Activated naive CD8-positive, alpha-beta T cell treated with anti-CD3 and anti-CD28 coated beads, Interleukin-2, amount 10 ng/mL, durations not matched to agents 7 days and 5 days (primary cell): ENCODE data around the gene SHROOM1. TPM values are rescaled to one million over a fixed set of nuclear protein-coding genes. Genes with fewer than 3 reads are reported as not detected.
"Not testable (repeated sequence)": the region's sequence is repeated elsewhere in the genome, so short reads cannot be mapped to it uniquely, and the experiment has no call there.

Experiments
- ATAC-seq: fragments of 150-1000 bp; cut with Tn5 transposase; one replicate; pipeline ENCODE4 v1.10.0; 2021; ENCODE audit warnings: low read depth, moderate library complexity
- POLR2A ChIA-PET: fragments of 350-600 bp; sonication (Branson Sonifier 250); formaldehyde crosslinking; loops from one replicate; lab custom pipeline; 2021; ENCODE audit warnings: antibody characterized with exemption; lab: Charles Lee
- DNase-seq: peaks from one replicate; pipeline ENCODE4 v3.0.0; 2021
- H3K27ac Mint-ChIP-seq: one replicate; pipeline ENCODE4 v1.8.0; 2022; ENCODE audit warnings: mild to moderate bottlenecking, mixed read lengths
- H3K27me3 Mint-ChIP-seq: one replicate; pipeline ENCODE4 v1.8.0; 2022; ENCODE audit warnings: mild to moderate bottlenecking, moderate library complexity, mixed read lengths
- H3K36me3 Mint-ChIP-seq: one replicate; pipeline ENCODE4 v1.8.0; 2021; ENCODE audit warnings: mild to moderate bottlenecking, mixed read lengths
- H3K4me1 Mint-ChIP-seq: one replicate; pipeline ENCODE4 v1.8.0; 2021; ENCODE audit warnings: mixed read lengths
- H3K4me3 Mint-ChIP-seq: one replicate; pipeline ENCODE4 v1.8.0; 2022; ENCODE audit warnings: mild to moderate bottlenecking, moderate library complexity, mixed read lengths
- H3K9me3 Mint-ChIP-seq: one replicate; pipeline ENCODE4 v1.8.0; 2021; ENCODE audit warnings: mixed read lengths
- total RNA-seq, 2 experiments: library from RNA; stranded (reverse); gene quantifications; one replicate each; pipeline ENCODE4 v1.2.3, GENCODE V29; 2021

The SHROOM1 gene
- total RNA-seq, 2 experiments from 2014 or later = 4.0 to 6.3 TPM

- peaks cover 21% of the 10 kb centered on the region for H3K4me1 Mint-ChIP-seq
- H3K27me3 Mint-ChIP-seq = peaks cover 5% of the 10 kb centered on the region
- ATAC-seq (peak; percentile 98), DNase-seq (peak; percentile 87)
- H3K36me3 Mint-ChIP-seq = peaks cover 12% of the 10 kb centered on the region
- POLR2A ChIA-PET = interaction anchor here (0.9 to 1.7 kb wide), 10 partner anchors 11 to 409 kb away, joined by 3 to 7 read pairs (median 4); partner anchors contain the start of genes HSPA4 and RAD50
- H3K4me3 Mint-ChIP-seq = peak within 1 kb of the TSS; percentile 100
- H3K9me3 Mint-ChIP-seq = no peaks in the 10 kb centered on the region
- peak within 1 kb of the TSS; percentile 100 for H3K27ac Mint-ChIP-seq
Measured at GRCh38 chr5:132866342-132867045, 36.0 kb upstream of the SHROOM1 start, which contains the start of the genes GDF9 and UQCRQ. Gene GDF9, minus strand, starts transcription at chr5:132866469. Its CDS starts 1,936 bp downstream, at chr5:132864533. Gene UQCRQ, plus strand, starts transcription at chr5:132866642. Its CDS starts 240 bp downstream, at chr5:132866882.

GRCh38 chr5:132865668-132866341 lies 35.4 kb upstream of the SHROOM1 start:
- peaks cover 12% of the 10 kb centered on the region for H3K36me3 Mint-ChIP-seq
- no peak for DNase-seq
- H3K4me3 Mint-ChIP-seq = peak overlapping the region; percentile 100
- peaks cover 21% of the 10 kb centered on the region for H3K4me1 Mint-ChIP-seq
- peak; percentile 40 for ATAC-seq
- H3K27me3 Mint-ChIP-seq = peaks cover 6% of the 10 kb centered on the region
- H3K27ac Mint-ChIP-seq = peak overlapping the region; percentile 100
- H3K9me3 Mint-ChIP-seq = no peaks in the 10 kb centered on the region
- POLR2A ChIA-PET = interaction anchor here (0.7 to 1.7 kb wide), 11 partner anchors 11 to 408 kb away, joined by 3 to 7 read pairs (median 4); partner anchors contain the start of genes HSPA4 and RAD50

- Mint-ChIP-seq H3K4me1 (peaks cover 5% of the 10 kb centered on the region), H3K36me3 (no peaks in the 10 kb centered on the region), H3K4me3 (no peak overlapping the region), H3K9me3 (no peaks in the 10 kb centered on the region), H3K27ac (no peak overlapping the region), H3K27me3 (peaks cover 10% of the 10 kb centered on the region)
- POLR2A ChIA-PET = no interaction called here
- ATAC-seq (no peak), DNase-seq (no peak)
Measured at GRCh38 chr5:132860742-132861141, 30.3 kb upstream of the SHROOM1 start.

- Mint-ChIP-seq H3K4me3 (no peak overlapping the region), H3K4me1 (no peaks in the 10 kb centered on the region), H3K27ac (no peak overlapping the region), H3K9me3 (no peaks in the 10 kb centered on the region), H3K36me3 (no peaks in the 10 kb centered on the region), H3K27me3 (peaks cover 16% of the 10 kb centered on the region)
- DNase-seq (no peak), ATAC-seq (no peak)
- POLR2A ChIA-PET = no interaction called here
Measured at GRCh38 chr5:132859889-132860437, 29.5 kb upstream of the SHROOM1 start.

GRCh38 chr5:132856011-132856410 lies 25.6 kb upstream of the SHROOM1 start:
- H3K4me1 Mint-ChIP-seq = peaks cover 5% of the 10 kb centered on the region
- no peak for DNase-seq

GRCh38 chr5:132854992-132855391 lies 24.5 kb upstream of the SHROOM1 start:
- peaks cover 14% of the 10 kb centered on the region for H3K27me3 Mint-ChIP-seq
- H3K4me1 Mint-ChIP-seq, H3K27ac Mint-ChIP-seq, H3K4me3 Mint-ChIP-seq, ATAC-seq, H3K36me3 Mint-ChIP-seq, POLR2A ChIA-PET, H3K9me3 Mint-ChIP-seq, DNase-seq: not testable (repeated sequence)

More at GRCh38 chr5:132856011-132856410, 25.6 kb upstream of the SHROOM1 start:
- H3K27ac Mint-ChIP-seq = no peak overlapping the region
- peaks cover 11% of the 10 kb centered on the region for H3K27me3 Mint-ChIP-seq
- H3K9me3 Mint-ChIP-seq = no peaks in the 10 kb centered on the region
- POLR2A ChIA-PET = interaction anchor here (0.6 kb wide), 1 partner anchor 19 kb away, joined by 3 read pairs; no protein-coding TSS in a partner anchor
- no peaks in the 10 kb centered on the region for H3K36me3 Mint-ChIP-seq
- ATAC-seq = no peak
- H3K4me3 Mint-ChIP-seq = no peak overlapping the region

- ATAC-seq = no peak
- Mint-ChIP-seq H3K27me3 (peaks cover 14% of the 10 kb centered on the region), H3K36me3 (no peaks in the 10 kb centered on the region), H3K9me3 (no peaks in the 10 kb centered on the region), H3K4me1 (peaks cover 5% of the 10 kb centered on the region), H3K4me3 (no peak overlapping the region), H3K27ac (no peak overlapping the region)
- no peak for DNase-seq
- POLR2A ChIA-PET = interaction anchor here (1.0 kb wide), 1 partner anchor 12 kb away, joined by 3 read pairs; the partner anchor contains the start of gene GDF9
Measured at GRCh38 chr5:132854301-132854700, 23.9 kb upstream of the SHROOM1 start.

GRCh38 chr5:132853790-132854189 lies 23.3 kb upstream of the SHROOM1 start:
- Mint-ChIP-seq H3K36me3 (no peaks in the 10 kb centered on the region), H3K4me3 (no peak overlapping the region), H3K27ac (no peak overlapping the region), H3K4me1 (peaks cover 5% of the 10 kb centered on the region), H3K27me3 (peaks cover 14% of the 10 kb centered on the region), H3K9me3 (no peaks in the 10 kb centered on the region)
- no peak for ATAC-seq
- POLR2A ChIA-PET = interaction anchor here (1.0 kb wide), 1 partner anchor 12 kb away, joined by 3 read pairs; the partner anchor contains the start of gene GDF9
- no peak for DNase-seq

- DNase-seq (no peak), ATAC-seq (no peak)
Measured at GRCh38 chr5:132853323-132853722, 22.9 kb upstream of the SHROOM1 start.

GRCh38 chr5:132850066-132850465 lies 19.6 kb upstream of the SHROOM1 start:
- H3K4me1 Mint-ChIP-seq = peaks cover 5% of the 10 kb centered on the region
- DNase-seq (no peak), ATAC-seq (no peak)
- H3K27ac Mint-ChIP-seq = no peak overlapping the region
- POLR2A ChIA-PET = no interaction called here
- H3K36me3 Mint-ChIP-seq = no peaks in the 10 kb centered on the region
- H3K27me3 Mint-ChIP-seq = peaks cover 8% of the 10 kb centered on the region
- H3K4me3 Mint-ChIP-seq = no peak overlapping the region
- H3K9me3 Mint-ChIP-seq = no peaks in the 10 kb centered on the region

More at GRCh38 chr5:132853323-132853722, 22.9 kb upstream of the SHROOM1 start:
- H3K9me3 Mint-ChIP-seq = no peaks in the 10 kb centered on the region
- POLR2A ChIA-PET = interaction anchor here (1.0 kb wide), 1 partner anchor 13 kb away, joined by 3 read pairs; the partner anchor contains the start of gene GDF9
- H3K27me3 Mint-ChIP-seq = peaks cover 17% of the 10 kb centered on the region
- peaks cover 5% of the 10 kb centered on the region for H3K4me1 Mint-ChIP-seq
- no peak overlapping the region for H3K4me3 Mint-ChIP-seq
- no peaks in the 10 kb centered on the region for H3K36me3 Mint-ChIP-seq
- no peak overlapping the region for H3K27ac Mint-ChIP-seq

GRCh38 chr5:132849347-132849746 lies 18.9 kb upstream of the SHROOM1 start:
- POLR2A ChIA-PET = no interaction called here
- Mint-ChIP-seq H3K27ac (no peak overlapping the region), H3K9me3 (no peaks in the 10 kb centered on the region), H3K4me3 (no peak overlapping the region), H3K27me3 (peaks cover 8% of the 10 kb centered on the region), H3K36me3 (no peaks in the 10 kb centered on the region), H3K4me1 (peaks cover 5% of the 10 kb centered on the region)
- DNase-seq = no peak
- no peak for ATAC-seq

GRCh38 chr5:132848270-132848669 lies 17.8 kb upstream of the SHROOM1 start:
- peaks cover 8% of the 10 kb centered on the region for H3K27me3 Mint-ChIP-seq
- no peak for DNase-seq
- ATAC-seq = no peak
- POLR2A ChIA-PET = no interaction called here
- no peaks in the 10 kb centered on the region for H3K4me1 Mint-ChIP-seq
- no peaks in the 10 kb centered on the region for H3K9me3 Mint-ChIP-seq
- H3K27ac Mint-ChIP-seq = no peak overlapping the region
- H3K4me3 Mint-ChIP-seq = no peak overlapping the region
- H3K36me3 Mint-ChIP-seq = no peaks in the 10 kb centered on the region

GRCh38 chr5:132841305-132841704 lies 10.9 kb upstream of the SHROOM1 start:
- H3K27ac Mint-ChIP-seq = no peak overlapping the region
- H3K36me3 Mint-ChIP-seq = no peaks in the 10 kb centered on the region
- DNase-seq = no peak
- no peak overlapping the region for H3K4me3 Mint-ChIP-seq
- peak; percentile 47 for ATAC-seq
- no peaks in the 10 kb centered on the region for H3K27me3 Mint-ChIP-seq
- H3K4me1 Mint-ChIP-seq = no peaks in the 10 kb centered on the region
- no peaks in the 10 kb centered on the region for H3K9me3 Mint-ChIP-seq
- POLR2A ChIA-PET = interaction anchor here (0.6 to 1.2 kb wide), 2 partner anchors 16 to 24 kb away, joined by 3 to 5 read pairs; no protein-coding TSS in a partner anchor
